SK-N-SH treated with all-trans-retinoic acid at 6 μM for 48 hours (cell line): Measurements from ENCODE around the gene ARFGEF3.

Experiments used
- ATAC-seq: fragments of 200-7000 bp; cut with Tn5 transposase; 3 replicates; pipeline ENCODE4 v1.9.1; 2020; ENCODE audit warnings: mild to moderate bottlenecking, moderate library complexity
- ARNTL ChIP-seq: fragments of 450-650 bp; formaldehyde crosslinking; IDR thresholded peaks from 2 replicates; pipeline ENCODE4 v1.5.0; 2020; ENCODE audit warnings: low read depth, mild to moderate bottlenecking, moderate library complexity, borderline replicate concordance
- BACH2 ChIP-seq: fragments of 250-450 bp; sonication (Bioruptor Pico); IDR thresholded peaks from 2 replicates; pipeline ENCODE4 v1.9.0; 2021; ENCODE audit warnings: mild to moderate bottlenecking, borderline replicate concordance
- CREB5 ChIP-seq: fragments of 250-450 bp; sonication (Bioruptor Pico); IDR thresholded peaks from 2 replicates; pipeline ENCODE4 v1.5.1; 2020; ENCODE audit warnings: low read depth, mild to moderate bottlenecking, moderate library complexity
- CSDC2 ChIP-seq: fragments of 250-450 bp; sonication (Bioruptor Pico); IDR thresholded peaks from 2 replicates; pipeline ENCODE4 v1.5.0; 2020; ENCODE audit warnings: mild to moderate bottlenecking, moderate library complexity
- CSRNP3 ChIP-seq: fragments of 250-450 bp; sonication (Bioruptor Pico); IDR thresholded peaks from 2 replicates; pipeline ENCODE4 v1.5.1; 2021; ENCODE audit warnings: mild to moderate bottlenecking, moderate library complexity
- ESRRG ChIP-seq: fragments of 250-450 bp; sonication (Bioruptor Pico); IDR thresholded peaks from 2 replicates; pipeline ENCODE4 v1.6.1; 2021; ENCODE audit warnings: mild to moderate bottlenecking
- GLIS3 ChIP-seq: fragments of 250-450 bp; sonication (Bioruptor Pico); IDR thresholded peaks from 2 replicates; pipeline ENCODE4 v1.5.0; 2020; ENCODE audit warnings: mild to moderate bottlenecking, moderate library complexity
- OSR1 ChIP-seq: fragments of 250-450 bp; sonication (Bioruptor Pico); IDR thresholded peaks from 2 replicates; pipeline ENCODE4 v1.8.0; 2022; ENCODE audit warnings: moderate library complexity, mild to moderate bottlenecking, inconsistent platforms
- PATZ1 ChIP-seq: fragments of 250-450 bp; sonication (Bioruptor Pico); IDR thresholded peaks from 2 replicates; pipeline ENCODE4 v1.8.0; 2020; ENCODE audit warnings: mild to moderate bottlenecking, moderate library complexity, borderline replicate concordance
- POU6F1 ChIP-seq: fragments of 250-450 bp; sonication (Bioruptor Pico); IDR thresholded peaks from 2 replicates; pipeline ENCODE4 v1.8.0; 2021; ENCODE audit warnings: low read depth, mild to moderate bottlenecking, moderate library complexity, borderline replicate concordance
- PPARA ChIP-seq: fragments of 250-450 bp; sonication (Bioruptor Pico); IDR thresholded peaks from 2 replicates; pipeline ENCODE4 v1.5.0; 2020; ENCODE audit warnings: mild to moderate bottlenecking, borderline replicate concordance
- RARB ChIP-seq: fragments of 250-450 bp; sonication (Bioruptor Pico); IDR thresholded peaks from 2 replicates; pipeline ENCODE4 v1.8.0; 2021; ENCODE audit warnings: mild to moderate bottlenecking, moderate library complexity
- SNAI2 ChIP-seq: fragments of 250-450 bp; sonication (Bioruptor Pico); IDR thresholded peaks from 2 replicates; pipeline ENCODE4 v1.5.0; 2020; ENCODE audit warnings: mild to moderate bottlenecking, moderate library complexity
- TCF4 ChIP-seq: fragments of 250-450 bp; sonication (Bioruptor Pico); IDR thresholded peaks from 2 replicates; pipeline ENCODE4 v1.8.0; 2021; ENCODE audit warnings: mild to moderate bottlenecking, moderate library complexity, borderline replicate concordance
- TOX ChIP-seq: fragments of 250-450 bp; sonication (Bioruptor Pico); IDR thresholded peaks from 2 replicates; pipeline ENCODE4 v1.8.0; 2021; ENCODE audit warnings: mild to moderate bottlenecking, moderate library complexity, borderline replicate concordance
- TSHZ2 ChIP-seq: fragments of 250-450 bp; sonication (Bioruptor Pico); IDR thresholded peaks from 2 replicates; pipeline ENCODE4 v1.5.0; 2020; ENCODE audit warnings: mild to moderate bottlenecking, moderate library complexity
- ZC3H10 ChIP-seq: fragments of 250-450 bp; sonication (Bioruptor Pico); IDR thresholded peaks from 2 replicates; pipeline ENCODE4 v1.5.1; 2021; ENCODE audit warnings: mild to moderate bottlenecking, moderate library complexity
- ZFP3 ChIP-seq: fragments of 250-450 bp; sonication (Bioruptor Pico); IDR thresholded peaks from 2 replicates; pipeline ENCODE4 v1.5.0; 2020; ENCODE audit warnings: mild to moderate bottlenecking, moderate library complexity
- ZFP30 ChIP-seq: fragments of 450-650 bp; formaldehyde crosslinking; IDR thresholded peaks from 2 replicates; pipeline ENCODE4 v1.5.0; 2022; ENCODE audit warnings: mild to moderate bottlenecking, moderate library complexity
- ZNF565 ChIP-seq: fragments of 450-650 bp; formaldehyde crosslinking; conservative IDR thresholded peaks from 2 replicates; pipeline ENCODE4 v1.5.0; 2020; ENCODE audit warnings: low read depth, mild to moderate bottlenecking, moderate library complexity
- ZNF70 ChIP-seq: fragments of 450-650 bp; formaldehyde crosslinking; IDR thresholded peaks from 2 replicates; pipeline ENCODE4 v1.5.0; 2020; ENCODE audit warnings: mild to moderate bottlenecking, moderate library complexity
- ZNF8 ChIP-seq: fragments of 450-650 bp; formaldehyde crosslinking; IDR thresholded peaks from 2 replicates; pipeline ENCODE4 v1.5.0; 2020; ENCODE audit warnings: mild to moderate bottlenecking, moderate library complexity

Gene ARFGEF3

GRCh38 chr6:138346302-138347195, 184.8 kb downstream of the ARFGEF3 start:
- ATAC-seq = no peak

GRCh38 chr6:138347864-138348263, 186.1 kb downstream of the ARFGEF3 start:
- no peak for ATAC-seq
- TF ChIP-seq ZNF8 (no peak), BACH2 (CRISPR knock-in tag) (no peak), OSR1 (CRISPR knock-in tag) (no peak), SNAI2 (CRISPR knock-in tag) (no peak), GLIS3 (CRISPR knock-in tag) (no peak)

More at GRCh38 chr6:138346302-138347195, 184.8 kb downstream of the ARFGEF3 start:
- TF ChIP-seq CREB5 (CRISPR knock-in tag) (no peak), ZFP3 (CRISPR knock-in tag) (no peak), GLIS3 (CRISPR knock-in tag) (no peak), TCF4 (CRISPR knock-in tag) (no peak), RARB (no peak)
- TF ChIP-seq, all 23 proteins: peak for 0

- TF ChIP-seq CSRNP3 (CRISPR knock-in tag) = no peak
- TF ChIP-seq TOX (CRISPR knock-in tag) = no peak
- TF ChIP-seq ZFP30 = no peak
- TF ChIP-seq CREB5 (CRISPR knock-in tag) = no peak
- no peak for TF ChIP-seq POU6F1 (CRISPR knock-in tag)
- TF ChIP-seq ARNTL (CRISPR knock-in tag) = no peak
- TF ChIP-seq ZC3H10 (CRISPR knock-in tag) = no peak
- no peak for TF ChIP-seq ZNF70 (CRISPR knock-in tag)
- TF ChIP-seq ZNF8 = no peak
- no peak for TF ChIP-seq SNAI2 (CRISPR knock-in tag)
- TF ChIP-seq, all 23 proteins: peak for 0
- no peak for ATAC-seq
Observed at GRCh38 chr6:138349891-138350290, 188.2 kb downstream of the ARFGEF3 start.

- ATAC-seq = no peak
- TF ChIP-seq SNAI2 (CRISPR knock-in tag) = no peak
- TF ChIP-seq ZNF565 (CRISPR knock-in tag) = no peak
- TF ChIP-seq CSRNP3 (CRISPR knock-in tag) = no peak
- no peak for TF ChIP-seq TCF4 (CRISPR knock-in tag)
- no peak for TF ChIP-seq PPARA (CRISPR knock-in tag)
- TF ChIP-seq ZC3H10 (CRISPR knock-in tag) = no peak
- TF ChIP-seq ZNF70 (CRISPR knock-in tag) = no peak
- no peak for TF ChIP-seq TOX (CRISPR knock-in tag)
- TF ChIP-seq CSDC2 (CRISPR knock-in tag) = no peak
- TF ChIP-seq GLIS3 (CRISPR knock-in tag) = no peak
- no peak for TF ChIP-seq TSHZ2 (CRISPR knock-in tag)
- no peak for TF ChIP-seq ESRRG (CRISPR knock-in tag)
- no peak for TF ChIP-seq PATZ1 (CRISPR knock-in tag)
- TF ChIP-seq ZFP30 = no peak
- TF ChIP-seq BACH2 (CRISPR knock-in tag) = no peak
- no peak for TF ChIP-seq RARB
- TF ChIP-seq ARNTL (CRISPR knock-in tag) = no peak
Observed at GRCh38 chr6:138357928-138358327, 196.2 kb downstream of the ARFGEF3 start.
